NCI-H1048 (cell line): ENCODE data around the gene SNAI3.

Experiments used
- DNase-seq: peaks from one replicate; lab custom pipeline; 2025; lab: John Stamatoyannopoulos, UW

SNAI3 gene

GRCh38 chr16:88705801-88706228 lies 19.5 kb upstream of the SNAI3 start:
- DNase-seq = no peak

GRCh38 chr16:88705076-88705684 lies 18.9 kb upstream of the SNAI3 start:
- DNase-seq = no peak

GRCh38 chr16:88703486-88704309 lies 17.4 kb upstream of the SNAI3 start:
- no peak for DNase-seq

- DNase-seq = no peak
Measured at GRCh38 chr16:88702371-88703210, 16.3 kb upstream of the SNAI3 start.

- DNase-seq = no peak
Measured at GRCh38 chr16:88701581-88702370, 15.5 kb upstream of the SNAI3 start.

GRCh38 chr16:88700636-88701482 lies 14.6 kb upstream of the SNAI3 start:
- no peak for DNase-seq

- DNase-seq = no peak
Measured at GRCh38 chr16:88700322-88700635, 14.0 kb upstream of the SNAI3 start.

GRCh38 chr16:88699180-88699579 lies 12.9 kb upstream of the SNAI3 start:
- DNase-seq = no peak

- no peak for DNase-seq
Measured at GRCh38 chr16:88698646-88699045, 12.3 kb upstream of the SNAI3 start.

- DNase-seq = no peak
Measured at GRCh38 chr16:88697831-88698615, 11.7 kb upstream of the SNAI3 start.

- DNase-seq = no peak
Measured at GRCh38 chr16:88697116-88697830, 11.0 kb upstream of the SNAI3 start.

GRCh38 chr16:88696441-88696840 lies 10.1 kb upstream of the SNAI3 start:
- no peak for DNase-seq

- DNase-seq = no peak
Measured at GRCh38 chr16:88695753-88696152, 9.4 kb upstream of the SNAI3 start.

GRCh38 chr16:88695218-88695617 lies 8.9 kb upstream of the SNAI3 start:
- no peak for DNase-seq

- DNase-seq = no peak
Measured at GRCh38 chr16:88694221-88695087, 8.1 kb upstream of the SNAI3 start.

GRCh38 chr16:88693420-88694177 lies 7.3 kb upstream of the SNAI3 start:
- no peak for DNase-seq

- no peak for DNase-seq
Measured at GRCh38 chr16:88692861-88693260, 6.6 kb upstream of the SNAI3 start.
